HG03558 (cell line): Measurements from ENCODE around the gene REC114.
"Not testable (repeated sequence)": the region's sequence is repeated elsewhere in the genome, so short reads cannot be mapped to it uniquely, and the experiment has no call there.

ENCODE experiments used
- ATAC-seq: cut with Tn5 transposase; IDR thresholded peaks from one replicate; pipeline ENCODE4 v1.9.1; 2021; ENCODE audit warnings: moderate number of reproducible peaks; ENCODE audit not compliant: unreplicated experiment; ENCODE audit errors: extremely low read depth

REC114 gene

DNA sequence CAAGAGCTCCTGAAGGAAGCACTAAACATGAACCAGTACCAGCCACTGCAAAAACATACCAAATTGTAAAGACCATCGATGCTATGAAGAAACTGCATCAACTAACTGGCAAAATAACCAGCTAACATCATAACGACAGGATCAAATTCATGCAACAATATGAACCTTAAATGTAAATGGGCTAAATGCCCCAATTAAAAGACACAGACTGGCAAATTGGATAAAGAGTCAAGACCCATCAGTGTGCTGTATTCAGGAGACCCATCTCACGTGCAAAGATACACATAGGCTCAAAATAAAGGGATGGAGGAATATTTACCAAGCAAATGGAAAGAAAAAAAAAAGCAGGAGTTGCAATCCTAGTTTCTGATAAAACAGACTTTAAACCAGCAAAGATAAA lies 7.0 kb downstream of the REC114 start:
- not testable (repeated sequence) for ATAC-seq

DNA sequence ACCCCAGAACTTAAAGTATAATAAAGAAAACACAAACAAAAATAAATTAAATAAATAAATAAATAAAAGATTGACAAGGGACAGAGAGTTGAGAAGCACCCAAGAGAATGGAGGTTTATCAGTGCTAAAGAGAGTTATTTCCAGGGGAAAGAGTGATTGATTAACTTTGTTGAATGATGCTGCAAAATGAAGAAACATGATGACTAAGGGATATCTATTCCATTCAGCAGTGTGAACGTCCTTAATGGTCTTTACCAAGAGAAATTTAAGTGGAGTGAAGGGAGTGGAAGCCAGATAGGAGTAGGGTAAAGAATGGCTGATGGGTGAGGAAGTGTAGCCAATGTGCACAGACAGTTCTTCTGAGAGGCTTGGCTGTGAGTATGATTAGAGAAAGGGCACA lies 11.1 kb downstream of the REC114 start:
- ATAC-seq: no peak

GRCh38 chr15:73455876-73456275 lies 12.9 kb downstream of the REC114 start:
- ATAC-seq: no peak

DNA sequence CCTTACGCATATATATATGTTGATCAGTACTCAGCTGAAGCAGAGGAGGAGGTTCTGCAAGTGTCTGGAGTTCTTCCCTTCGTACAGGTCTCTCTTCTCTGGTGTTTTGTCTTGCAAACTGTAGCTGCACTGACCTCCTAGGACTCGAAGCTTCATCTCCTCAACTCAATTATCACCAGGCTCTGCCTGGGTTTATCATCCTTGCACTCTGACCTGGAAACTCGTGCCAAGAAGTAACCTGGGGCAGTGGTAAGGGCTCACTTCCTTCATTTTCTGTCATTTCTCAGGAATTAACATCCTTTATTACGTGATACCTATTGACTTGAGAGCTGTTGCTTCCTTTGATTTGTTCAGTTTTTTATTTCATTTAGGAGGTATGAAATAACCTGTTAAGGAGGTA lies 14.4 kb downstream of the REC114 start:
- no peak for ATAC-seq

DNA sequence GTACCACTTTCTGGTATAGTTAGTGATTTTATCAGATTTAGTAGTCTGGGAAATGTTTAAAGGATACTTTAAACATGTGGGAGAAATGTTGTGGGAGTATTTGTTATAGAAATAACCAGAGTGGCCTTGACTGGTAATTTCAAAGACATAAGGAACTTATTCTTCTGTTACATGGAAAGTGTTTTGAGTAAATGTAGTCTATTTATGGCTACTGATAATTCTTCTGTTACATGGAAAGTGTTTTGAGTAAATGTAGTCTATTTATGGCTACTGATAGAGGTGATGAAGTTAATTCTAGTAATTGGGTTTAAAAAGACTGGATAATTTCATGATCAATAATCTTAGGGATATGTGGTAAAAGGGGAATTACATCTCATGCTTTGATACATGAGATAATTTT lies 17.7 kb downstream of the REC114 start:
- no peak for ATAC-seq

DNA sequence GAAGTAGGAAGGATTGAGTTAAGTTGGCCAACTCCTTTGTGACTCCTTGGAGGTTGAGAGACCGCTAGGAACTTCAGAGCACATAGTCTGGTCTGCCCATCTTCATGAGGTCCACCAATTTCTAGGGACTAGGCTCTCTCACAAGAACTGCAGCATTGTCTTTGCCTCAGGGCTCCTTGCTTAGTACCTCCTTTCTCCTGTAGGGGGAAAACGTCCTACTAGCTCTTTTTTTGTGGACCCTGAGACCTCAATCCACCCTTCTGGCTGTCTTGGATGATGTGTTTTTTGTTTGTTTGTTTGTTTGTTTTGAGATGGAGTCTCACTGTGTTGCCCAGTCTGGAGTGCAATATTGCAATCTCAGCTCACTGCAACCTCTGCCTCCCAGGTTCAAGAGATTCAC lies 21.6 kb downstream of the REC114 start:
- ATAC-seq: no peak

GRCh38 chr15:73467758-73468157 lies 24.8 kb downstream of the REC114 start:
- no peak for ATAC-seq

DNA sequence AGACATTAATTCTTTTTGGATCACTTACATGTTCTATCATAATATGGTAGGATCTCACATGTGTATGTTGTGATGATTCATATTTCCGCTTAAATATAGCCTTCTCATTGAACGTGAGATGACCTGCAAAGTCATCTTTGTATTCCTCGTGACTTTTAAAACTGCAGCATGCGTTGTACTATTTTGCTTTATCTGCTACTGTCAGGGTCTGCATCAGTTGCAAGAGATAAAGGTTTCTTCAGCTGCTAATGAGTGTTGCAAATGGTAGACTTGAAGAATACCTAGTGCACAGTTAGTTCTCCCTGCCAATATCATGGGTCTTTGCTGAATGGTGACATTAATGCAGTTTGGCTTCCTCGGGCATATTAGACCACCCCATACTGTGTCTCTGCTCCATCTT lies 31.8 kb downstream of the REC114 start:
- no peak for ATAC-seq

GRCh38 chr15:73476704-73477216 lies 33.8 kb downstream of the REC114 start:
- no peak for ATAC-seq

GRCh38 chr15:73480050-73480449 lies 37.1 kb downstream of the REC114 start:
- no peak for ATAC-seq

- ATAC-seq: no peak
Observed at GRCh38 chr15:73482166-73482565, 39.2 kb downstream of the REC114 start.

GRCh38 chr15:73483053-73483452 lies 40.1 kb downstream of the REC114 start:
- no peak for ATAC-seq

DNA sequence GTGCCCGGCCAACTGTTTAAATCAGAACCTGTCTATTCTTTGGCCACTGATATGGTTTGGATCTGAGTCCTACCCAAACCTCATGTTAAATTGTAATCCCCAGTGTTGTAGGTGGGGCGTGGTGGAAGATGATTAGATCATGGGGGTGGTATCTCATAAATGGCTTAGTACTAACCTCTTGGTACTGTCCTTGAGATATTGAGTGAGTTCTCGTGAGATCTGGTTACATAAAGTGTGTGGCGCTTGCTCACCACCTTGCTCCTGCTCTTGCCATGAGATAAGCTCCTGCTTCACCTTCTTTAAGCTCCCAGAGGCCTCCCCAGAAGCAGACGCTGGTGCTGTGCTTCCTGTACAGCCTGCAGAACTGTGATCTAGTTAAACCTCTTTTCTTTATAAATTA lies 42.4 kb downstream of the REC114 start:
- ATAC-seq: no peak

- ATAC-seq: not testable (repeated sequence)
Observed at GRCh38 chr15:73485885-73486284, 42.9 kb downstream of the REC114 start.

- no peak for ATAC-seq
Observed at GRCh38 chr15:73488698-73489097, 45.7 kb downstream of the REC114 start.

DNA sequence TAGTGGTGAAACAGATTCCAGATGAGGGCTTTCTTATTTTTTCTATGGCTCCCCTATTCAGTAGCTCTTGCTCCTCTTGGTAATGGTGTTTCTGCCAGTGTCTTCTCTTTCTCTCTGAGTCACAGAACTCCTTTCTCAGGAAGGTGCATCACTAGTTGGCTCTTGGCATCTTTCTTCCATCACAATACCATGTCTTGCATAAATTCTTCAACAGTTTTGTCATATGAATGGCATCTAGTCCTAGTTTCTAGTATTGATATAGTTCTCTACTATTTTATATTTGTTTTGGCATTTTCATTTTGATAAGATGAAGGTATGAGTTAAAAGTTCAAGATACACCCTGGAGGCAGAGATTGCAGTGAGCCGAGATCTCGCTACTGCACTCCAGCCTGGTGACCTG lies 51.0 kb downstream of the REC114 start:
- no peak for ATAC-seq

GRCh38 chr15:73495181-73495580 lies 52.2 kb downstream of the REC114 start:
- ATAC-seq: no peak

DNA sequence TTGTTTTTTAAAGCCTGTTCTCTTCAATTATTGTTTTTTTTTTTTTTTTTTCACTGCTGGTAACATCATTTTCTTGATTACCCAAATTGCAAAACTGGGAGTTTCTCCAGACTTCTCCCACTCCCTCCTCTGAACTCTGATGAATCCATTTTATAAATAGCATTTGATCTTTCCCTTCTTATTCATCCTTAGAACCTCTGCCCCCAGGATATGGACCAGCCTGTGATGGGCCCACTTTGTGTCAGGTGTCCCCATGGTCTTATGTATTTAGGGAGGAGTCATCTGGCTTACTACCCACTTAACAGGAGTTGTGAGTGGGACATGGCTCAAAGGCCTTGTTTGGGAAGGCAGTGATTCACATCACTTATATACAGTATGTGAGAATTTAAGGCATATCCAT lies 57.7 kb downstream of the REC114 start:
- no peak for ATAC-seq

- ATAC-seq: no peak
Observed at GRCh38 chr15:73504885-73505284, 61.9 kb downstream of the REC114 start.

GRCh38 chr15:73515527-73515926 lies 72.6 kb downstream of the REC114 start:
- no peak for ATAC-seq

DNA sequence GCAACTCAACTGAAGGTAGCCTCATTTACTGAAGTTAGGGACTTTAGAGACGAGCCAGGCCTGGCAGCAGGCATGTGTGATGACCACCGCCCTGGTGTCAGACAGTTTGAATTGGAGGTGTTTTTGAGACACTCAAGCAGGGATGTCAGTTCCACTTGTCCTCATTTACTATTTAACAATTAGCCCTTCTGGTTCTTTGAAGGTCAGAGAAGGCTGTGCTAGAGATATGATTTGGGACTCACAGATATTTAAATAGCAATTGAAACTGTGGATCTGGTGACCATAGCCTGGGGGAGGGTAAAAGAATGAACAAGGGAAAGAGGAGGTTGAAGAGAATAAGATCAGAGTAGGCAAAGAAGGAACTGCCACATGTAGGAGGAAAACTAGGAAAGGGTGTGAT lies 74.6 kb downstream of the REC114 start:
- no peak for ATAC-seq

GRCh38 chr15:73518180-73518862 lies 75.4 kb downstream of the REC114 start:
- ATAC-seq: no peak
